SK-N-SH treated with all-trans-retinoic acid at 6 μM for 48 hours (cell line): ENCODE measurements around the gene CEP192.

Source experiments
- ARNTL ChIP-seq: fragments of 450-650 bp; formaldehyde crosslinking; IDR thresholded peaks from 2 replicates; pipeline ENCODE4 v1.5.0; 2020; ENCODE audit warnings: low read depth, mild to moderate bottlenecking, moderate library complexity, borderline replicate concordance
- GLIS3 ChIP-seq: fragments of 250-450 bp; sonication (Bioruptor Pico); IDR thresholded peaks from 2 replicates; pipeline ENCODE4 v1.5.0; 2020; ENCODE audit warnings: mild to moderate bottlenecking, moderate library complexity
- OSR1 ChIP-seq: fragments of 250-450 bp; sonication (Bioruptor Pico); IDR thresholded peaks from 2 replicates; pipeline ENCODE4 v1.8.0; 2022; ENCODE audit warnings: moderate library complexity, mild to moderate bottlenecking, inconsistent platforms
- PATZ1 ChIP-seq: fragments of 250-450 bp; sonication (Bioruptor Pico); IDR thresholded peaks from 2 replicates; pipeline ENCODE4 v1.8.0; 2020; ENCODE audit warnings: mild to moderate bottlenecking, moderate library complexity, borderline replicate concordance
- SNAI2 ChIP-seq: fragments of 250-450 bp; sonication (Bioruptor Pico); IDR thresholded peaks from 2 replicates; pipeline ENCODE4 v1.5.0; 2020; ENCODE audit warnings: mild to moderate bottlenecking, moderate library complexity
- ZFP3 ChIP-seq: fragments of 250-450 bp; sonication (Bioruptor Pico); IDR thresholded peaks from 2 replicates; pipeline ENCODE4 v1.5.0; 2020; ENCODE audit warnings: mild to moderate bottlenecking, moderate library complexity
- ZFP30 ChIP-seq: fragments of 450-650 bp; formaldehyde crosslinking; IDR thresholded peaks from 2 replicates; pipeline ENCODE4 v1.5.0; 2022; ENCODE audit warnings: mild to moderate bottlenecking, moderate library complexity
- ZNF8 ChIP-seq: fragments of 450-650 bp; formaldehyde crosslinking; IDR thresholded peaks from 2 replicates; pipeline ENCODE4 v1.5.0; 2020; ENCODE audit warnings: mild to moderate bottlenecking, moderate library complexity

- TF ChIP-seq ZFP3 (CRISPR knock-in tag) = no peak
- TF ChIP-seq OSR1 = no peak
- no peak for TF ChIP-seq ARNTL
- no peak for TF ChIP-seq PATZ1 (CRISPR knock-in tag)
- TF ChIP-seq ZFP30 = no peak
- no peak for TF ChIP-seq ZNF8 (CRISPR knock-in tag)
- 0 out of 2 replicates have a peak, but pooled peaks have one; percentile 42 for TF ChIP-seq GLIS3 (CRISPR knock-in tag)
- no peak for TF ChIP-seq SNAI2 (CRISPR knock-in tag)
Observed at GRCh38 chr18:12946549-12947284, 44.4 kb upstream of the CEP192 start.
